ENCODE data around the gene CERS2.

CERS2 gene

GRCh38 chr1:150971583-150972416, 2.8 kb downstream of the CERS2 start:
- H3K27ac ChIP-seq: peak overlapping the region; percentile 97
- peak overlapping the region; percentile 18 to 90 for H3K4me3 ChIP-seq (ENCODE audit: low read depth in 1 of 2, low read length in 1 of 2)

GRCh38 chr1:150970808-150971582, 3.6 kb downstream of the CERS2 start:
- Histone ChIP-seq H3K9me3 (no peaks in the 10 kb centered on the region), H3K27me3 (no peaks in the 10 kb centered on the region), H3K4me3 (ENCODE audit: low read depth in 1 of 2, low read length in 1 of 2) (peak overlapping the region in 1 of 2 experiments; percentile 18), H3K4me1 (ENCODE audit: control insufficient read depth in 1 of 2, insufficient read depth in 1 of 2, low read depth in 1 of 2, low read length in 1 of 2) (peaks cover 42 to 50% of the 10 kb centered on the region in 2 experiments), H3K27ac (peak overlapping the region; percentile 97), H3K36me3 (peaks cover 32% of the 10 kb centered on the region)
- TF ChIP-seq CTCF (IDR thresholded peaks at IDR 0.05): no peak

More at GRCh38 chr1:150971583-150972416, 2.8 kb downstream of the CERS2 start:
- no peak for TF ChIP-seq CTCF (IDR thresholded peaks at IDR 0.05)
- Histone ChIP-seq H3K9me3 (no peaks in the 10 kb centered on the region), H3K36me3 (peaks cover 24% of the 10 kb centered on the region), H3K4me1 (ENCODE audit: control insufficient read depth in 1 of 2, insufficient read depth in 1 of 2, low read depth in 1 of 2, low read length in 1 of 2) (peaks cover 50 to 58% of the 10 kb centered on the region in 2 experiments), H3K27me3 (no peaks in the 10 kb centered on the region)

GRCh38 chr1:150969626-150970025, 5.0 kb downstream of the CERS2 start:
- Histone ChIP-seq H3K4me1 (ENCODE audit: control insufficient read depth in 1 of 2, insufficient read depth in 1 of 2, low read depth in 1 of 2, low read length in 1 of 2) (peaks cover 32 to 37% of the 10 kb centered on the region in 2 experiments), H3K9me3 (no peaks in the 10 kb centered on the region), H3K27ac (no peak overlapping the region), H3K36me3 (peaks cover 46% of the 10 kb centered on the region), H3K27me3 (no peaks in the 10 kb centered on the region), H3K4me3 (ENCODE audit: low read depth in 1 of 2, low read length in 1 of 2) (no peak overlapping the region)
- TF ChIP-seq CTCF (IDR thresholded peaks at IDR 0.05): no peak

- Histone ChIP-seq H3K4me3 (ENCODE audit: low read depth in 1 of 2, low read length in 1 of 2) (no peak overlapping the region), H3K27me3 (no peaks in the 10 kb centered on the region), H3K4me1 (ENCODE audit: control insufficient read depth in 1 of 2, insufficient read depth in 1 of 2, low read depth in 1 of 2, low read length in 1 of 2) (peaks cover 28 to 32% of the 10 kb centered on the region in 2 experiments), H3K27ac (no peak overlapping the region), H3K36me3 (peaks cover 58% of the 10 kb centered on the region), H3K9me3 (no peaks in the 10 kb centered on the region)
- no peak for TF ChIP-seq CTCF (IDR thresholded peaks at IDR 0.05)
Measured at GRCh38 chr1:150968491-150968890, 6.1 kb downstream of the CERS2 start.

- peaks cover 63% of the 10 kb centered on the region for H3K36me3 ChIP-seq
- no peaks in the 10 kb centered on the region for H3K9me3 ChIP-seq
- H3K4me3 ChIP-seq (ENCODE audit: low read depth in 1 of 2, low read length in 1 of 2): no peak overlapping the region
- TF ChIP-seq CTCF (IDR thresholded peaks at IDR 0.05): no peak
- no peaks in the 10 kb centered on the region for H3K27me3 ChIP-seq
- peaks cover 23 to 26% of the 10 kb centered on the region in 2 experiments for H3K4me1 ChIP-seq (ENCODE audit: control insufficient read depth in 1 of 2, insufficient read depth in 1 of 2, low read depth in 1 of 2, low read length in 1 of 2)
- H3K27ac ChIP-seq: no peak overlapping the region
Measured at GRCh38 chr1:150967936-150968335, 6.7 kb downstream of the CERS2 start.
